NCI-H128 (cell line): ENCODE results near the gene KLHL26.

Experiments
- DNase-seq: peaks from one replicate; lab custom pipeline; 2025; ENCODE audit not compliant: unreplicated experiment; lab: John Stamatoyannopoulos, UW

KLHL26 gene

DNA sequence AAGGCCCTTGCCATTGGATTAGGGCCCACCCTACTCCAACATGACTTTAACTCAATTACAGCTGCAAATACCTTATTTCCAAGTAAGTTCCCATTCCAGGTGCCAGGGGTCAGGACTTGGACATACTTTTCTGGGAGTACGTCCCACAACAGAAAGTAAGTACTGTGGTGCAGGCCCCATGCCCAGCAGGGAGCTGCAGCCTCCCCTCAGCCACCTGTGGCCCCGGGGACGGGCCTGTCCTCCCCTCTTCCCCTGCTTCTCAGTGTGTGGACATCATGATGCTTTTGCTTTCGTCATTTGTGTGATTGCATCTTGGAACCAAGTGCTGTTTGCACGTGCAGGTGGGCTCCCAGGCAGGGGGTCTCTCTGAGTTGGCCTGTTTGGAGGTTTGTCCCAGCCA, 78.6 kb downstream of the KLHL26 start:
- DNase-seq, result no peak

DNA sequence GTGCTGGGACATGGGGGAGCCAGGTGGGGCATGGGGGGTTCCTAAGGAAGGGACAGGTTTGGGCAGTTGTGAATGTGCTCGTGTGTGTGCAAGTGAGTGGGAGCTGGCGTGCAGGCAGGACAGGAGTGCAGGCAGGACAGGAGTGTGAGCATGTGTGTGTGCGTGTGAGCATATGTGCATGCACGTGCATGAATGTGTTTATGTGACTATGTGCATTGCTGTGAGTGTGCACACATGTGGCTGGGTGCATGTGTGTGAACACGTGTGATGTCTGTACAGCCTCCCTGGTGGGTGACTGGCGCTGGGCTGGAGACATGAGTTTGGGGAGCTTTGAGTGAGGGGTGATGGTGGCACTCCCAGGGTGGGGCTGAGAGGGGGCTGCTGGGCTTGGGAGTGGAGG, 80.0 kb downstream of the KLHL26 start:
- DNase-seq, result no peak

DNA sequence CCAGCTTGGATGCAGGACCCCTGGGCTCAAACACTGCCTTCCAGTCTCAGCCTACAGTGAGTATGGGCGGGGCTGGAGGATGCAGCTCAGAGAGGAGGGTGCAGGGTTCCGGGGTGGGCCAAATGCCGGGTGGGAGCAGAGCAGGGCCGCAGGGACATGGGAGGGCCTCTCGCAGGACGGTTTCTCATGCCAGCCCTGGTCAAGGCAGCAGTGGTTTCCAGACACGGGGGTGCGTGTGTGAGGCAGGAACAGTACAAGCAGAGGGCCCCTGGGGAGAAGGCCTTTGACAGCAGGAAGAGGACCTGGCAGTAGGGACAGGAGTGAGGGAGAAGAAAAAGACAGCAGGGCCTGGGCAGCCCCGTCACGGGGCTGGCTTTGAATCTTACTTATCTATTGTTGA, 80.8 kb downstream of the KLHL26 start:
- DNase-seq, result no peak

DNA sequence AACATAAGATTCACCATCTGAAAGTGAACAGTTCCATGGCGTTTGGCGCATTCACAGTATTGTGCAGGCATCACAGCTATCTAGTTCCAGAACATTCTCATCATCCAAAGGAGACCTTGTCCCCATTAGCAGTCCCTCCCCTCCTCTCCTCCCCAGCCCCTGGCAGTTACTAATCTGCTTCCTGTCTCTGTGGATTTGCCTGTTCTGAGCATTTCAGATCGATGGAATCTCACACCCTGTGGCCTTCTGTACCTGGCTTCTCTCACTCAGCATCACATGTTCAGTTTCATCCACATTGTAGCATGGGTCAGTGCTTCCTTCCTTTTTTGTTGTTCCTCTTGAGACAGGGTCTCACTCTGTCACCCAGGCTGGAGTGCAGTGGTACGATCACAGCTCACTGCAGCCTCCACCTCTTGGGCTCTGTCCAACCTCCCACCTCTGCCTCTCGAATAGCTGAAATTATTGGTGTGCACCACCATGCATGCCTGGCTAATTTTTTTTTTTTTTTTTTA, 81.2 kb downstream of the KLHL26 start:
- no peak for DNase-seq

DNA sequence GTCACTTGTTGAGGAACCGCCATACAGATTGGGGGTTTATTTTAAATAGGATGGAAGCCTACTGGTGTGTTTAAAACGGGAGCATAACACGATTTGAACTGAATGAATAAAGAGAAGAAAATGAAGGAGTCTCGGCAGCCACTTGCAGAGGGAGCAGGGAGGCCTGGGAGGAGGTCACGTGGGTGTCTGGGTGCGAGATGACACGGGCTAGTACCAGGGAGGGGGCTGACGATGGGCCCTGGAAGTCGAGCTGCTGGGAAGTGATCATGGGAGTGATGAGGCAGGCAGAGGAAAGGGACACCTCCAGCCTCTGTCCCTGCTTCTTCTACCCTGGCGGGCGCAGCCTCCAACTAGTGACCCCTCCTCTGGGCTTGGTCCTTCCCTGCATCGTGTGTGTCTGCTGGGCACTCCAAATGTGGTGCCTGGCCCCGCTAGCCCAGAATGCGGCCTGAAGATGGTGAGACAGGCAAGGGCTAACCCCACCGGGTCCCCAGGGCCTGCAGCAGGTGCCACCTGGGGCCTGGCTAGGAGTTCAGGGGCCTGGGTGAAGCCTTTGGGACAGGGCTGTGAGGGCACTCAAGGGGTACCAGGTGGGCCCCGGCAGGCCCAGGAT, 82.1 kb downstream of the KLHL26 start:
- DNase-seq, result no peak

DNA sequence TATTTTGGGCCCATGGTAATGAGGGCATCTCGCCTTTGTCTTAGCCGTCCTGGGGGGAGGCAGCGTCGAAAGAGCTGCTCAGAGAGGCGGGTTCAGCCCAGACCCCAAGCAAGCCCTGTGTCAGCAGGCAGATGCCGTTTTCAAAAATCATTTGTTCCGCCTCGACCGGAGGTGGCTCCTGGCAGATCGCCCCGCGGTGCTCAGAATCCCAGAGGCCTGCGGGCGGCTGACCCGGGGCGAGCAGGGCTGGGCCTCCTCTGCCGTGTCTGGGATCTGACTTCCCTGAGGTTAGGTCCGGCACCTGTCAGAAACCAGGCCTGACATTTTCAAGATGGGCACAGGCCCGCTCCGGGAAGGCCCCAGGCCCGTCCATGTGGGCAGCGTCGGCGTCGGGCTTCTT, 82.7 kb downstream of the KLHL26 start:
- DNase-seq, result no peak
